GM18951 (cell line): ENCODE results near the gene CACNA2D3.

Source experiments
- POLR2A ChIP-seq: IDR thresholded peaks from 4 replicates; pipeline ENCODE4 v1.6.1; 2011; ENCODE audit warnings: mild to moderate bottlenecking; ENCODE audit not compliant: insufficient read length, insufficient read depth; ENCODE audit errors: extremely low read depth
- in situ Hi-C: fragments of 300-500 bp; cut with MboI; formaldehyde crosslinking; loops from one replicate; pipeline ENCODE4 v1.12.0; 2022; ENCODE audit warnings: low sequenced_read_pairs, mixed read lengths, inconsistent platforms; ENCODE audit not compliant: unreplicated experiment

Gene CACNA2D3

DNA sequence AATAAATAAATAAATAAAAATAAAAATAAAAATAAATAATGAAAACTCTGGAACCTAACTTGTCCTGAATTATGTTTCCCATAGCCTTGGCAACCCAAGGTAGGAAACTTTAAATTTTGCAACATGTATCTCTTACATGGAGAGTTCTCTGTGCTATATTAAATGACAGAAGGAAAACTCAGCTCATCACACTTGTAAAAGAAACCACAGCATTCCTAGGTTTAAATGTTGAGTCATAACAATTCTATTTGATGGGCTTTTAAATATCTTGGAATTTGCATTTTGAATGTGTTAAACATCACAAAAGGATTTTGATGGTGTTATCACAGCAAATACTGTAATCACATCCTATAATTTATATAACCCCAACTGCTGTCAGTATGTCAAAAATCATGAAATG lies 661.3 kb downstream of the CACNA2D3 start:
- in situ Hi-C loops = no loop called here
- no peak for TF ChIP-seq POLR2A

DNA sequence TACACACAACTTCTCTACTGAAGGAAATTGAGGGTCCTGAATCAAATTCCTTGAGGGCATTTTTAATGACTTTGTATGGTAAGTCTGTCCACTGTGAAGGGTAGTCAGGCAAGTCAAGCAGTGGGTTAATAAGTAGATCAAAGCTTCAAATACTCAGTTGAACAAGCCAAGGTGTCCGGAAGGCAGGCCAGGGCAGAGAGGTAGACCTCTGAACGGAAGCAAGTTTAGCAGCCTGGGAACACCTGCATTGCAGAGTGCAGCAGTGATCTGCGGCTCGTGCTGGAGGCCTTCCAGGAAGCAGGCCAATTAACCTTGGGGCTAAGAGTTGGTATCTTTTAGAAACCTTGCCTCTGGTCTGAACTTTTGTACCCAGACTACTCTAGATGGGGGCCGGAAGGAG lies 661.7 kb downstream of the CACNA2D3 start:
- in situ Hi-C loops = no loop called here

GRCh38 chr3:54785976-54786375 lies 663.6 kb downstream of the CACNA2D3 start:
- in situ Hi-C loops = no loop called here

More for the DNA sequence above, 661.7 kb downstream of the CACNA2D3 start:
- no peak for TF ChIP-seq POLR2A

DNA sequence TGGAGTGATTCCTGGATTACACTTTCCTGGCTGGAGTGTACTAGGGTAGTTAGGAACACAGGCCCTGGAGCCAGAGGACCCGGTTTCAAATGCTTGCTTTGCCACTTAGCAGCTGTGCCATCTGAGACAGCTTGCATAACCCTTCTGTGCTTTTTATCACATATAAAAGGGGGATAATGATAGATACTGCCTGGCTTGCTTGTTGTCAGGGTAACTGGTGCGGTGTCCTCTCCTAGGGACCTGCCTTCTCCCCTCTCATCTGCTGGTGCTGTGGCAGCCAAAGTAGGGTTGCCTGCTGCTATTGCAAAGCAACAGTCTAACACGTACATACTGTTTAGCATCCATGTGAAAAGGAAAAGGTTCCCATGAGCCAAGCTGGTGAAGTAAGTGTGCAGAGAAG lies 667.7 kb downstream of the CACNA2D3 start:
- in situ Hi-C loops = no loop called here
- TF ChIP-seq POLR2A = no peak

More at GRCh38 chr3:54785976-54786375, 663.6 kb downstream of the CACNA2D3 start:
- no peak for TF ChIP-seq POLR2A

GRCh38 chr3:54791501-54792156 lies 669.3 kb downstream of the CACNA2D3 start:
- in situ Hi-C loops = no loop called here
- no peak for TF ChIP-seq POLR2A

DNA sequence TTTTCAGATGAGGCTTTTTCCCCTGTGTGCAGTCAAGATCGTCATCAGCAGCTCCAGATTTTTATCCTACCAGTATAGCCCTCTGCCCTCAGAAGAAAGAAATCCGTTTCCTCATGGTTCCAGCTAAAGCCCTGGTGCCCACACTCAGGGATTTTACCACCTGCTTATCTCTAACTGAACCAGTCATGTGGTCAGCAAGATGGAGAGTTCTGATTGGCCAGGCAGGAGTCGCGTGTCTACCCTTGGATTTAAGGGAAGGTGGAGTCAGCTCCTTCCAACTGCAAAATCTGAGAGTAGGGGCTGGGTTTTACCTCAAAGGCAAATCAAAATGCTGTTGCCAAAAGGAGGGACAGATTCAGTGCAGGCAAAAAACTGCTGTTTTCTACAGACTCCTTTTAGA lies 670.2 kb downstream of the CACNA2D3 start:
- in situ Hi-C loops = no loop called here
- no peak for TF ChIP-seq POLR2A

GRCh38 chr3:54793171-54793570 lies 670.8 kb downstream of the CACNA2D3 start:
- no peak for TF ChIP-seq POLR2A
- in situ Hi-C loops = no loop called here

- in situ Hi-C loops = no loop called here
- no peak for TF ChIP-seq POLR2A
Observed at GRCh38 chr3:54797111-54797510, 674.8 kb downstream of the CACNA2D3 start.

DNA sequence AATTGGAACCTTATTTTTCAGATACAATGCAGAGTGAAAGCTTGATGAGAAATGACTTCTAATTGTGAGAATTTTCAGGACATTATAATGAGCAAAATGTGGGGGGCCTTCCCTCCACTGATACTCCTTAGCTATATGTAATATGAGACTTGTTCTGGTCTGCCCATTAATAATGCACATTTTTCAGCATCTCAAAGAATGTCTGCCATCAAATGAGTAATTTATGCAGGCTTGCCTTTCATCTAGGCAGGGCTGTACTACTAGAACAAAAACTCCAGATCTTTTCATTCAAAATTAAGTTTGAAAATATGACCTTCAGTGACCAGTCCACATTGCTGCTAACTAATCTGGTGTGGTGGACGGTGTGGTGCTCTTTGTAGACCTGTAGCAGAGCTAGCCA lies 678.1 kb downstream of the CACNA2D3 start:
- in situ Hi-C loops = no loop called here
- no peak for TF ChIP-seq POLR2A

DNA sequence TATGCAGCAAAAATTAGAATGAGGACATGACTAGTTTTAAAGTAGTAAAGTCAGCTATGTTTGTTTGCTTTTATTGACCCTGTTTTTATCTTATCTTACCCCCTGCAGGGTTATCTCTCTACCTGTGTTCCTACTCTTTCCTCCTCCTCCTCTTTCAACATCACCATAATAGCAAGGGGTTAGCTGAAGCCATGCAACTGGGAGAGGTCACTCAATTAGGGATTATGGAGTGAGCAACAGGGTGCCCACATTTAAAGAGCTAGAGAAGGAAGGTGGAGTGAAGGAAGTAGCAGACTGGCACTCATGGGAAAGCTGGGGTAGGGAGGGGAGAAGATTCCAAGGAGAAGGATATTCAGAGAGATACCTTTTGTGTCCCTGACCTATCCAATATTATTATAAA lies 679.6 kb downstream of the CACNA2D3 start:
- in situ Hi-C loops = no loop called here
- no peak for TF ChIP-seq POLR2A

DNA sequence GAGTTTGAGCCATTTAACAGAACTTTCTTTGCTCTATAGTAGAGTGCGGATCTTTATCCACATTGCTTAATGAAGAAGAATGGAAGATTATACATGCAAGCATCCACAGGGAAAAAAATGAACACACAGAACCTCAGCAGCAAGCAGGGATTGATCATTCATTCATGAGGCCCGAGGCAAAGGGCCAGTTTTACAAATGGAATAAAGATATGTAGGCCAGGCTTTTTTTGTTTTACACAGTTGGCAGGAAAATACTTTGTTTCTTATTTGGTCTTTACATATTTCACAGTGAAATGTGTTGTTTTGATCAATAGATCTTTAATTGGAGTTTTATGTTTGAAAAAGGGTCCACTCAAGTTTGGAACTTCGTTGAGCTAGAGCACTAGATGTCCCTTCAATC lies 688.0 kb downstream of the CACNA2D3 start:
- TF ChIP-seq POLR2A = no peak
- in situ Hi-C loops = no loop called here

DNA sequence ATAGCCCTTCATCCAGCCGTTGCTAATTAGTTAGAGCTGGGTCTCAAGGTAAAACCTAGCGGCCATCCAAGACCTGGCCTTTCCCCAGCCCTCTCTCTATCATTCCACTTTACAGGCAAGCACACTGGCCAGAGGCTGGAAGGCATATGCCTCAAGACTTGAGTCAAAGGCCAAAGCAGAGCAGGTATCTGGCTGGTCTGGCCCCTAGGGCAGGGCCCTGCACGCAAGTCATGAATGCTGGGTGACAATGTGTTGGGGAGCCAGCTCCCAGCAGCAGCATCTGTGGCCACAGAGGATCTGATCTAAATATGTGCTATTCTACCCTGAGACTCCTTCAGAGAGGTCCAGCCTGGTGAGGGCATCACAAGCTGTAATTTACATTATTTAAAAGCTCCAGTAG lies 691.9 kb downstream of the CACNA2D3 start:
- no peak for TF ChIP-seq POLR2A
- in situ Hi-C loops = no loop called here

DNA sequence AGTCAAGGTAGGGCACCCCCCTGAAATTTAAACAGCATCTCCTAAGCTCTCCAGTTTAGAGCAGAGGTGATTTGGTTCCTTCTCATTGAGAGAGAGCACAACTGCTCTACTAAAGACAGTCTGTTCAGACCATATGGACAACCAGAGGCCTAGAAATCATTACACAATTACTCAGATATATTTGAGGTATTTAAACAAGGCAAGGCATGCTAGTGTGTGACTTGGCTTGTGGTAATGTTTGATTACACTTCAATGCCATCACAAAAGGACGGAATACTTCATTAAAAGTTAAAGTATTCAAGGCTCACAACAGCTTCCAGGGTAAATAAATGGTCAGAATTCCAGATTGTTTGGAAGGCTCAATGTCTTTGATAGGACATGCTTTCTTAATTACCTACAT lies 695.3 kb downstream of the CACNA2D3 start:
- TF ChIP-seq POLR2A = no peak
- in situ Hi-C loops = no loop called here

- in situ Hi-C loops = no loop called here
- TF ChIP-seq POLR2A = no peak
Observed at GRCh38 chr3:54818486-54818885, 696.1 kb downstream of the CACNA2D3 start.

DNA sequence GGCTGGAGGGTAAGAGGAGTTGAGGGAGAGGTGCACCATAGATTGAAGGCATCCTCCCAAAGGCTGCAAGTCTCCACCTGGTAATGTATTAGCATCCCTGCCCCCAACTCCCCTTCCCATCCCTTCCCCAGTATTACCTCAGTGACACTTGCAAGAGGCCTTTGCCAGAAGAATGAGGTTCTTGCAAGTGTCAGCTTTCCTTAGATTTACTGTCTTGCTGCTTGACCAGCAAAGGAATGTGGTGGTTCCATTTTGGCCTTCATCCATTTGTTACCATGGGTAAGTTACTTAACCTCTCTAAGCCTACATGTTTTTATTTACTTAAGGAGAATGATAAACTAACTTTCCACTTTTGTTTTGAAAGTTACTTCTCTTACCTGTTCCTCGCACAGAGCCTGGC lies 696.6 kb downstream of the CACNA2D3 start:
- in situ Hi-C loops = no loop called here
- no peak for TF ChIP-seq POLR2A

DNA sequence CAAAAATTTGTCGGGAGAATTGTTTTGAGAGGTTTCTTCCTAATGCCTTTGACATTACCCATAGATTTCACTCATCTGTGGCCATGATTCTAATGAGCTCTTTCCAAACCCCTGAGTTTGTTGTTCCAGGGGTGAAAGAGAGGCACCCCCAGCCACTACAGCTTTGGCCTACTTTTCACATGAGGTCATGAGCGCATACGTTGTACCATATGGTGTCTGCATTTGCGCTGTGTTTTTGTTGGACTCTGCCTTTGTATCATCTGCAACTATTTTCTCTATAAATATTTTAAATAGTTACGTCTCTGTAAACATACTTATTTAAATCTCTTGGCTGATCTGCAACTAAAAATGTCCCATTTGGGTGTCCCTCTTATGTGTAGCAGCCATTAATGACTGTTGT lies 697.6 kb downstream of the CACNA2D3 start:
- no peak for TF ChIP-seq POLR2A
- in situ Hi-C loops = no loop called here
